ENCODE results near the gene RSPO4.
"Not testable (repeated sequence)": the region's sequence is repeated elsewhere in the genome, so short reads cannot be mapped to it uniquely, and the experiment has no call there.

RSPO4 gene

DNA sequence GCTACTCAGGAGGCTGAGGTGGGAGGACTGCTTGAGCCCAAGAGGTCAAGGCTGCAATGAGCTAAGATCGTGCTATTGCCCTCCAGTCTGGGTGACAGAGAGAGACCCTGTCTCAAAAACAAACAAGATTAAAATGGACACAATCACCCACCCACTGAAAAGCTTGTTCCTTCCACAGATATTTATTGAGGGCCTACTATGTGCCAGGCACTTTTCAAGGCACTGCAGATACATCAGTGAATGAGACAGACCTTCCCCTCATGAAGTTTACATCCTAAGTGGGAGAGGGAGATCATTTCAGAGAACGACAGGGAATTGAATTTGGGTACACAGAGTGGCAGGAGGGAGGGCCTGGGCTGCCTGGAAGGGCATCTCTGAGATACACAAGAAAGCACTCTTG lies 14.4 kb downstream of the RSPO4 start:
- in situ Hi-C loops (cut with HindIII; ENCODE audit: low pct_ligation_motif_present, low sequenced_read_pairs) = no loop called here
- no peak for DNase-seq
- peaks cover 2% of the 10 kb centered on the region for H3K27me3 ChIP-seq (replicated peaks)
- TF ChIP-seq, protein P1, sequence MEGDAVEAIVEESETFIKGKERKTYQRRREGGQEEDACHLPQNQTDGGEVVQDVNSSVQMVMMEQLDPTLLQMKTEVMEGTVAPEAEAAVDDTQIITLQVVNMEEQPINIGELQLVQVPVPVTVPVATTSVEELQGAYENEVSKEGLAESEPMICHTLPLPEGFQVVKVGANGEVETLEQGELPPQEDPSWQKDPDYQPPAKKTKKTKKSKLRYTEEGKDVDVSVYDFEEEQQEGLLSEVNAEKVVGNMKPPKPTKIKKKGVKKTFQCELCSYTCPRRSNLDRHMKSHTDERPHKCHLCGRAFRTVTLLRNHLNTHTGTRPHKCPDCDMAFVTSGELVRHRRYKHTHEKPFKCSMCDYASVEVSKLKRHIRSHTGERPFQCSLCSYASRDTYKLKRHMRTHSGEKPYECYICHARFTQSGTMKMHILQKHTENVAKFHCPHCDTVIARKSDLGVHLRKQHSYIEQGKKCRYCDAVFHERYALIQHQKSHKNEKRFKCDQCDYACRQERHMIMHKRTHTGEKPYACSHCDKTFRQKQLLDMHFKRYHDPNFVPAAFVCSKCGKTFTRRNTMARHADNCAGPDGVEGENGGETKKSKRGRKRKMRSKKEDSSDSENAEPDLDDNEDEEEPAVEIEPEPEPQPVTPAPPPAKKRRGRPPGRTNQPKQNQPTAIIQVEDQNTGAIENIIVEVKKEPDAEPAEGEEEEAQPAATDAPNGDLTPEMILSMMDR (IDR thresholded peaks at IDR 0.05; ENCODE audit: low read depth, low read length, missing control alignments) = no peak
- no peak overlapping the region for H3K27ac ChIP-seq
- H3K4me3 ChIP-seq (ENCODE audit: low read depth, low read length) = no peak overlapping the region
- H3K36me3 ChIP-seq (replicated peaks) = no peaks in the 10 kb centered on the region

DNA sequence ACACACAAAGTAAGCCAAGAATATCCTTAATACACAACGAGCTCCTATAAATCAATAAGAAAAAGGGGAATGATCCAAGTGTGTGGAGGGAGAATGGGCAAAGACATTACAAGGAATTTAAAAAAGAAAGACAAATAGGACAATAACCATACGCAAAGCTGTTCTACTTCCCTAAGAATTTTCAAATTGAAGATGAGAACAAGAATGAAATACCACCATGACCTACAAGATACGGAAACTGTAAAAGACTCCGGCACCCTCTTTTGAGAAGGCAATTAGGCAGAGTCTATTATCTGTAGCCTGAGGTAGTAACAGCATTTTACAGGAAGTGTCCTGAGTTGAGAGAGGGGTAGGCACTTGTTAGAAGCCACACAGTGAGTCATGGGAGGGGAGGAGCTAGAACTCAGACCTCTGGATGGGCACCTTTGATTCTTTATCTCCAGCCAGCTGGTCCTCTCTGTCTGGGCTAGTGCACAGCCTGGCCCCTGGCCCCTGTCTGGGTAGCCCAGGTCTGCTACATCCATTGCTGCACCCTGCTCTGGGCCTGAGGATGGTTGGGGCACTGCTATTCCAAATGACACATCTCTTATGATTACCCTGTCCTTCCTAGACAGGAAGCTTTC lies 15.3 kb downstream of the RSPO4 start:
- in situ Hi-C loops (cut with HindIII; ENCODE audit: low pct_ligation_motif_present, low sequenced_read_pairs) = no loop called here
- TF ChIP-seq, protein P1 (IDR thresholded peaks at IDR 0.05; ENCODE audit: low read depth, low read length, missing control alignments) = no peak
- peaks cover 2% of the 10 kb centered on the region for H3K27me3 ChIP-seq (replicated peaks)
- no peak for DNase-seq
- no peaks in the 10 kb centered on the region for H3K36me3 ChIP-seq (replicated peaks)
- no peak overlapping the region for H3K27ac ChIP-seq
- H3K4me3 ChIP-seq (ENCODE audit: low read depth, low read length) = no peak overlapping the region

DNA sequence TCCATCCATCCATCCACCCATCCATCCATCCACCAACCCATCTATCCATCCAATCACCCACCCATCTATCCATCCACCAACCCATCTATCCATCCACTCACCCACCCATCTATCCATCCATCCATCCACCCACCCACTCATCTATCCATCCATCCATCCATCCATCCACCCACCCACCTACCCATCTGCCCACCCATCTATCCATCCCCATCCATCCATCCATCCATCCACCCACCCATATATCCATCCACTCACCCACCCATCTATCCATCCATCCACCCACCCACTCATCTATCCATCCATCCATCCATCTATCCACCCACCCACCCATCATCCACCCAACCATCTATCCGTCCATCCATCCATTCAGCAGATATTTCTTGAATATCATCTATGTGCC lies 17.1 kb downstream of the RSPO4 start:
- H3K4me3 ChIP-seq (ENCODE audit: low read depth, low read length); H3K36me3 ChIP-seq (replicated peaks); H3K27me3 ChIP-seq (replicated peaks); DNase-seq; in situ Hi-C loops (cut with HindIII; ENCODE audit: low pct_ligation_motif_present, low sequenced_read_pairs); H3K27ac ChIP-seq: not testable (repeated sequence)

DNA sequence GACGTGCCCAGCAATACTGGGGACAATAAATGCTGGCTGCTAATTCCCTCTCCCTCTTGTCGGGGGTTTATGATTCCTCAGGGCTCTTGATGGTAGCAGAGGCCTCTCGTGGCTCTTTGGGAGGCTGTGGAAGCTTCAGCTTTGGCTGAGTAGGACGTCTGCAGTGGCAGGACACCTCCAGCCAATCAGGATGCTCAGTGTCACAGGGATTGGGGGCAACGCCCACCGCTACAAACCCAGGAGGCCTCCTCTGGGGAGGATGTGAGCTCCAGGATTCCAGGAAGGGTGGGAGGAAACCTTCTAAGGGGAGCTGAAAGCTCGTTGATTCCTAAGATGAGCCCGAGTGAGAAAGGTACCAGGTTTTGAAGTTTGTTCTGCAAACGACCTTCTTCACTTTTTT lies 19.4 kb downstream of the RSPO4 start:
- H3K36me3 ChIP-seq (replicated peaks) = no peaks in the 10 kb centered on the region
- in situ Hi-C loops (cut with HindIII; ENCODE audit: low pct_ligation_motif_present, low sequenced_read_pairs) = no loop called here
- DNase-seq = no peak
- H3K4me3 ChIP-seq (ENCODE audit: low read depth, low read length) = no peak overlapping the region
- no peaks in the 10 kb centered on the region for H3K27me3 ChIP-seq (replicated peaks)
- TF ChIP-seq, protein P1 (IDR thresholded peaks at IDR 0.05; ENCODE audit: low read depth, low read length, missing control alignments) = no peak
- H3K27ac ChIP-seq = no peak overlapping the region

DNA sequence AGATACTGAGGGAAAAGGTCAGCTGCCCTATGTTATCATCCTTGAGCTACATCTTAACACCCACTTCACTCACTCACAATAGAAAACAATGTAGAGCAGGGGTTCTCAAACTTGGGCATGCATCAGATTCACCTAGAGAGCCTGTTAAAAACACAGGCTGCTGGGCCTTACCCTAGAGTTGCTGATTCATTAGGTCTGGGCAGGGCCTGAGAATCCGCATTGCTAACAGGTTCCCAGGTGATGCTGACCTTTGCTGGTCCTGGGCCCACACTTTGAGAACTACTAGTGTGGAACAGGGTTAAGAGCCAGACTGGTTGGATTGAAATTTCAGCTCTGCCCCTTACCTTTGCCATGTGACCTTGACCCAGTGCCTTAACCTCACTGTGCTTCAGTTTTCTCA lies 25.1 kb downstream of the RSPO4 start:
- TF ChIP-seq, protein P1 (IDR thresholded peaks at IDR 0.05; ENCODE audit: low read depth, low read length, missing control alignments) = no peak
- in situ Hi-C loops (cut with HindIII; ENCODE audit: low pct_ligation_motif_present, low sequenced_read_pairs) = no loop called here
- Histone ChIP-seq H3K27me3 (replicated peaks) (no peaks in the 10 kb centered on the region), H3K4me3 (ENCODE audit: low read depth, low read length) (no peak overlapping the region), H3K36me3 (replicated peaks) (no peaks in the 10 kb centered on the region), H3K27ac (no peak overlapping the region)
- no peak for DNase-seq

DNA sequence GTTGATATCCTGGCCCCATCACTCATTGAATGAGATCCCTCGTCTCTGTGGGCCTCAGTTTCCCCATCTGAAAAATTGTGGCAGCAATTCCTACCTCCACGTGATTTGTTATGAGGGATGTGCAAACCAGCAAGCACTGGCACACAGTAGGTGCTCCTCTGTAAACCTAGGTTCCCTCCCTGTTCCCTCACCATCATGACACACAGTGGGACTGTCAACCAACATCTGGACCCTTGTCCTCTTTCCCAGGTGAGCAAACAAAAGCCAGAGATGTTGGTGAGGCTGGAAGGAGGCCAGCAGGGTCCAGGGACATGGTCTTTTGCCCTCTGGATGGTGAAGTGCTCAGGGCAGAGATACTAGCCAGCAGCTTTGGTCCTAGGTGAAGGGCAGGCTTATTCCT lies 26.1 kb downstream of the RSPO4 start:
- TF ChIP-seq, protein P1 (IDR thresholded peaks at IDR 0.05; ENCODE audit: low read depth, low read length, missing control alignments) = no peak
- in situ Hi-C loops (cut with HindIII; ENCODE audit: low pct_ligation_motif_present, low sequenced_read_pairs) = no loop called here
- H3K27me3 ChIP-seq (replicated peaks) = no peaks in the 10 kb centered on the region
- H3K36me3 ChIP-seq (replicated peaks) = no peaks in the 10 kb centered on the region
- H3K4me3 ChIP-seq (ENCODE audit: low read depth, low read length) = no peak overlapping the region
- no peak overlapping the region for H3K27ac ChIP-seq
- no peak for DNase-seq
